AG04450 (cell line): ENCODE data around the gene P3H4. TPM values are rescaled to one million over a fixed set of nuclear protein-coding genes. Genes with fewer than 3 reads are reported as not detected.

ENCODE experiments used
- CTCF ChIA-PET: fragments of 300-600, 350-600 bp; formaldehyde crosslinking; extraction: SDS; loops from one replicate; lab custom pipeline; 2022; ENCODE audit warnings: antibody characterized with exemption, inconsistent platforms; lab: Charles Lee
- POLR2A ChIA-PET: fragments of 350-600 bp; formaldehyde crosslinking; extraction: SDS; loops from one replicate; lab custom pipeline; 2021; ENCODE audit warnings: antibody characterized with exemption, inconsistent platforms; lab: Yijun Ruan, JAX
- DNase-seq: peaks from one replicate; pipeline ENCODE4 v3.0.0-alpha.2; 2011; ENCODE audit warnings: low read depth, low spot score
- H3K27ac ChIP-seq: one replicate; pipeline ENCODE4 v1.5.1; 2012; ENCODE audit warnings: low read depth, low read length, control low read depth
- H3K27me3 ChIP-seq: one replicate; pipeline ENCODE4 v1.6.0; 2012; ENCODE audit warnings: low read length; ENCODE audit not compliant: control insufficient read depth, insufficient read depth
- H3K4me3 ChIP-seq: 2 replicates; pipeline ENCODE4 v1.5.1; 2011; ENCODE audit warnings: mild to moderate bottlenecking, low read depth, low read length, control low read depth
- H3K9me3 ChIP-seq: 2 replicates; pipeline ENCODE4 v1.5.1; 2012; ENCODE audit warnings: low read length; ENCODE audit not compliant: control insufficient read depth, insufficient read depth
- polyA plus RNA-seq: library from polyadenylated mRNA; depleted of rRNA; stranded (reverse); fragments of >200 nt; gene quantifications from 2 replicates; pipeline ENCODE4 v1.2.3, GENCODE V29; 2011
- TF ChIP-seq, protein P1 (sequence below): IDR thresholded peaks from 2 replicates; pipeline ENCODE4 v1.5.1; 2011; ENCODE audit warnings: low read depth, low read length, control low read depth, inconsistent platforms

Gene P3H4
- polyA plus RNA-seq, 1 experiment = 51.5 TPM

DNA sequence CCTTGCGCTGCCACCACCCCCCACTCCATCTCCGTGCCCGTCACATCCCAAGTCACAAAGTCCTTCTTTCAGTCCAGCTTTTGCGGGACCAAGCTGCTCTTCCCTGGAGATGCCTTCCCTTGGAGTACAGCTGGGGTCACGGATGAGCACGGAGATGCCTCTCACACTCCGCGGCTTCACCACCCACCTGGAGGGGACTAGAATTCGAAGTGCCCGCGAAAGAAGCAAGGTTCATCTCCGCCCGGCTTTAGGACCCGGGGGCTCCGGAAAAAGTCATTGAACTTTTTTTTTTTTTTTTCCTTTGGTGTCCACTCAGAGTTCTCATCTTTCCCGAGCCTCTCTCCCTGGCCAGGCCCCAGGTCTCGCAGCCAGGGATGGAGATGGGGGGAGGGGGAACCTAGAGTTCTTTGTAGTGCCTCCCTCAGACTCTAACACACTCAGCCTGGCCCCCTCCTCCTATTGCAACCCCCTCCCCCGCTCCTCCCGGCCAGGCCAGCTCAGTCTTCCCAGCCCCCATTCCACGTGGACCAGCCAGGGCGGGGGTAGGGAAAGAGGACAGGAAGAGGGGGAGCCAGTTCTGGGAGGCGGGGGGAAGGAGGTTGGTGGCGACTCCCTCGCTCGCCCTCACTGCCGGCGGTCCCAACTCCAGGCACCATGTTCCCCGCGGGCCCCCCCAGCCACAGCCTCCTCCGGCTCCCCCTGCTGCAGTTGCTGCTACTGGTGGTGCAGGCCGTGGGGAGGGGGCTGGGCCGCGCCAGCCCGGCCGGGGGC is 817 bp upstream of the P3H4 start, which contains the start of gene FKBP10:
FKBP10 (plus strand) TSS at position 624 of the 771 bp plus-strand sequence; CDS start at position 655, 31 bp downstream.
- Histone ChIP-seq H3K9me3 (peaks cover 6% of the 10 kb centered on the region; the same call in 1 of the 2 replicates), H3K4me3 (peak within 1 kb of the TSS; percentile 87), H3K27ac (peak within 1 kb of the TSS; percentile 83), H3K27me3 (no peaks in the 10 kb centered on the region)
- POLR2A ChIA-PET = interaction anchor here (0.5 to 1.2 kb wide), 9 partner anchors 12 to 1010 kb away, joined by 3 to 7 read pairs (median 3); partner anchors contain the start of genes JUP, KLHL11 and ODAD4
- TF ChIP-seq, protein P1, sequence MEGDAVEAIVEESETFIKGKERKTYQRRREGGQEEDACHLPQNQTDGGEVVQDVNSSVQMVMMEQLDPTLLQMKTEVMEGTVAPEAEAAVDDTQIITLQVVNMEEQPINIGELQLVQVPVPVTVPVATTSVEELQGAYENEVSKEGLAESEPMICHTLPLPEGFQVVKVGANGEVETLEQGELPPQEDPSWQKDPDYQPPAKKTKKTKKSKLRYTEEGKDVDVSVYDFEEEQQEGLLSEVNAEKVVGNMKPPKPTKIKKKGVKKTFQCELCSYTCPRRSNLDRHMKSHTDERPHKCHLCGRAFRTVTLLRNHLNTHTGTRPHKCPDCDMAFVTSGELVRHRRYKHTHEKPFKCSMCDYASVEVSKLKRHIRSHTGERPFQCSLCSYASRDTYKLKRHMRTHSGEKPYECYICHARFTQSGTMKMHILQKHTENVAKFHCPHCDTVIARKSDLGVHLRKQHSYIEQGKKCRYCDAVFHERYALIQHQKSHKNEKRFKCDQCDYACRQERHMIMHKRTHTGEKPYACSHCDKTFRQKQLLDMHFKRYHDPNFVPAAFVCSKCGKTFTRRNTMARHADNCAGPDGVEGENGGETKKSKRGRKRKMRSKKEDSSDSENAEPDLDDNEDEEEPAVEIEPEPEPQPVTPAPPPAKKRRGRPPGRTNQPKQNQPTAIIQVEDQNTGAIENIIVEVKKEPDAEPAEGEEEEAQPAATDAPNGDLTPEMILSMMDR = no peak
- DNase-seq = peak; percentile 80
- CTCF ChIA-PET = interaction anchor here (0.9 to 1.6 kb wide), 5 partner anchors 26 to 75 kb away, joined by 3 to 5 read pairs (median 4); partner anchors contain the start of gene JUP

DNA sequence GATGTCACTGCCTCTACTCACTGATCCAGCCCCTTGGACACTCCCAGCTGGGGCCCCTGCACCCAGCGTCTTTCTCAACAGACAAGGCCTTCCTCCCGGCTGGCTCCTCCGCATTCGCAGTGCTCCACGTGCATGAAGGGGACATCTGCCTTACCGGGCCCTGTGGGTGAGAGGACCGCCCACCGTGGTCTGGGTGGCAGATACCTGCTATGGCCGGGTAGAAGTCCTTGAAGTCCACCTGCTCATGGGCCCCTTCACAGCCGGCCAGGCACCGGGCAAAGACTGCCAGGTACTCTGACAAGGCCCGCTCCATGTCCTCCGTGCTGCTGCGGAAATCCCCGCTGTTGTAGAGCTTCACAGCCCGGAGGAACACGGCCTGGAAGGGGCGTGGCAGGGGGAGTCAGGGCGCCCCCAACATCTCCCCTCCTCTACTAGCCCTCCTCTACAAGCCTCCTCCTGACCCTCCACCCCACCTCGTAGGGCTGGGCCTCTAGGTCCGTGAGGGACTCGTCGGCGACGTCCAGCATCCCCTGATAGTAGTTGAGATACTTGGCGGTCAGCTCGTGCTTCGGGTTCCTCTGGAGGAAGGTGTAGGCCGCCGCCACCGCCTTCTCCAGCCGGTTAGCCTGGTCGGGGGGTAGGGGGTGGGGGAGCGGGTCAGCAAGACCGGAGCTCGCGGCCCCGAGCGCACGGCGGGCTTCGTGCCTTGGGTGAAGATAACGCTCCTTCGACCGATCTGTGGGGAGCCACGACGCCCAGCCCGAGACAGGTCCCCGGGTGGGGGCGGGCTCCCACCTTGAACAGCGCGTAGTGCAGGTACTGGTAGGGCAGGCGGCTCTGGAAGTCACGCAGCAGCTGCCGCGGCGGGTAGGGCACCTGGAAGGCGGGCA is 845 bp downstream of the P3H4 start:
- DNase-seq = no peak
- ChIA-PET POLR2A (interaction anchor here (0.9 to 1.8 kb wide), 7 partner anchors 10 to 122 kb away, joined by 3 to 8 read pairs (median 4); partner anchors contain the start of genes ACLY, EIF1, JUP and KLHL11), CTCF (interaction anchor here (0.8 to 2.8 kb wide), 10 partner anchors 10 to 149 kb away, joined by 3 to 20 read pairs (median 4); no protein-coding TSS in a partner anchor)
- H3K9me3 ChIP-seq = peaks cover 6% of the 10 kb centered on the region; the same call in 1 of the 2 replicates
- peak overlapping the region; percentile 31 for H3K27ac ChIP-seq
- no peaks in the 10 kb centered on the region for H3K27me3 ChIP-seq
- H3K4me3 ChIP-seq = peak overlapping the region; percentile 87
- TF ChIP-seq, protein P1 = no peak

DNA sequence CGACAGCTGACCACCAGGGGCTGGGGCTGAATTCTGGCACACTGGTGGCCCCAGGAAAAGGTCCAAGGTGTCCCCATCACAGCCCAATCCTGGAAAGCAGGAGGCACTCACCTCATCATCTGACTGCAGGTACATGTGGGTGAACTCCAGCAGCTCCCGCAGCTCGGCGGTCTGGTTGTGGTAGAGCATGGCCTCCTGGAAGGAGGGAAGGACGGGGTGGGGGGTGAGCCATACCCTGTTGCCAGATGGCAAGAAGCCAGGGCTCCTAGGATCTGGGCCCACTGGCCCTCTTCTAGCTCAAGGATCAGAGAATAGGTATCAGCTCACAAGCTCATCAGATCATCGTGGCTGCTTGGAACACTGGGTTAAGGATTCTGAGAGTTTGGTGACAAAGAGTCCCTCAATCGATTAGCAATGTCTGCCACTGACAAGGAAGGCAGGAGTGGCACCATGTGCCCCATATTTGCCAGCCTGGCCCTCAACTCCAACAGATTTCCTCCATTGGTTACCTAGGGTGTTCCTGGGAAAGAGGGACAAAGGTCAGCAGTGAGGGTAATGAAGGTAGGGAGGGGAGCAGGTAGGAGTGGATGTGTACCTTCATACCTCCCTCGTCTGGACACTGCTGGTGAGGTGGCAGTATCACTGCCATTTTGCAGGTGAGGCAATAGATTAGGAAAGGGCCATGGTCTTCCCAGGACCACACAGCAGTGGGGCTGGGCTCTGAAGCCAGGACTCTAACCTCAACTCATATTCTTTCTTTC is 4.9 kb downstream of the P3H4 start:
- ChIA-PET POLR2A (no interaction called here), CTCF (interaction anchor here (0.6 kb wide), 1 partner anchor 104 kb away, joined by 4 read pairs; no protein-coding TSS in a partner anchor)
- no peak overlapping the region for H3K27ac ChIP-seq
- TF ChIP-seq, protein P1 = no peak
- H3K9me3 ChIP-seq = peaks cover 6% of the 10 kb centered on the region; the same call in 1 of the 2 replicates
- no peak overlapping the region for H3K4me3 ChIP-seq
- no peaks in the 10 kb centered on the region for H3K27me3 ChIP-seq
- DNase-seq = no peak

DNA sequence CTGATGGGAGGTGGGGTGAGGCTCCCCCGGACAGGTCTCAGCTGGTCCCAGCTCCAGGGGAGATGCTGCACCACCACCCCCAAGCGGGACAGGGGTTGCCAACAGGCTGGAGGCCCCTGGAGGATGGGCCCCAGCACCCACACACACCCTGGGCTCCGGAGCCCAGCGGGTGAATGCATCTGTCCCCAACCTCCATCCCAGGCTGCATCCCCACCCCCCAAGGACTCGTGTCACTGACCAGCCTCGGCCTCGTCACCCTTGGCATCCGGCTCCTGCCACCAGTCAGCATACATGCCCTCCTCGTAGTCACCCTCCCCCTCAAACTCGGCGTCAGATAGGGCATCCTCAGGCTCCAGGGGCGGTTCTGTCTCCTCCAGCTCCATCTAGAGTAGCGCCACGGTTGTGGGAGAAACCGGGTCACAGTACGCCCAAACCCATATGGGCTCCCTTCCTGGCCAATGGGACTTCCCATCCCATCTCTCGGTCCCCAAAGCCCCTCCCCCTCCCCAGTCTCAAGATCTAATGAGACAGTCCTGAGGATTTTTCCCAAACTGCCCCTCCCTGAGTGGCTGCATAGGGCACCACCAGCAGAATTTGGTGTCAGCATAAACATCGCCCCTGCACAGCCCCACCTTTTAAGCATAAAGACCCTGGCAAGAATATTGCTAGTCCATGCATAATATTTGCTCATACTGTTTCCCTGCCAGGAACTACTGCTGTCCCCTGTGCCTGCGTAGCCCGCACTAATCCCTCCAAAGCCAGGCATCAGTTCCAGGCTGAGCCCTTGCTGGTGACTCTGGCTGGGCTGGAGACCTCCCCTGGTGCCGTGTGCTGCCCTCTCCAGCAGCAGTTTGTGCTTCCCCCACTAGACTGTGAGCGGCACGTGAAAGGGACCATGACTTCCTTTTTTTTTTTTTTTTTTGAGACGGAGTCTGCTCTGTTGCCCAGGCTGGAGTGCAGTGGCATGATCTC is 8.4 kb downstream of the P3H4 start:
- Histone ChIP-seq H3K27ac (no peak overlapping the region), H3K9me3 (no peaks in the 10 kb centered on the region), H3K27me3 (no peaks in the 10 kb centered on the region), H3K4me3 (no peak overlapping the region)
- no peak for DNase-seq
- ChIA-PET POLR2A (interaction anchor here (0.7 kb wide), 1 partner anchor 17 kb away, joined by 3 read pairs; the partner anchor contains the start of gene JUP), CTCF (interaction anchor here (2.1 to 4.0 kb wide), 3 partner anchors 25 to 112 kb away, joined by 6 to 81 read pairs (median 14); partner anchors contain the start of gene HAP1)
- TF ChIP-seq, protein P1 = no peak
